ES-I3 (cell line): ENCODE results near the gene SFI1.
A peak's percentile ranks its signal among the peaks of the same experiment; 100 is the strongest.
"Not testable (repeated sequence)": the region's sequence is repeated elsewhere in the genome, so short reads cannot be mapped to it uniquely, and the experiment has no call there.

Experiments
- H3K36me3 ChIP-seq: 2 replicates; pipeline ENCODE4 v1.6.1; 2013; ENCODE audit warnings: mild to moderate bottlenecking, low read length, control low read depth, moderate library complexity; ENCODE audit not compliant: insufficient read depth
- H3K4me1 ChIP-seq: 2 replicates; pipeline ENCODE4 v1.6.1; 2013; ENCODE audit warnings: mild to moderate bottlenecking, control low read depth, low read length; ENCODE audit not compliant: insufficient read depth
- H3K9ac ChIP-seq: 2 replicates; pipeline ENCODE4 v1.6.1; 2013; ENCODE audit warnings: low read depth, mild to moderate bottlenecking, low read length, moderate library complexity
- H3K9me3 ChIP-seq: 2 replicates; pipeline ENCODE4 v1.6.1; 2013; ENCODE audit warnings: mild to moderate bottlenecking, low read length, moderate library complexity; ENCODE audit not compliant: control insufficient read depth, insufficient read depth

The SFI1 gene

GRCh38 chr22:31496007-31496734 lies at the start of gene SFI1:
SFI1 (plus strand) TSS chr22:31496536; CDS start chr22:31508285, 11,749 bp downstream.
- H3K4me1 ChIP-seq = no peaks in the 10 kb centered on the region
- H3K9ac ChIP-seq = peak within 1 kb of the TSS; percentile 75

GRCh38 chr22:31446767-31447166 lies 49.6 kb upstream of the SFI1 start:
- peaks cover 15% of the 10 kb centered on the region; the same call in 1 of the 2 replicates for H3K36me3 ChIP-seq
- no peaks in the 10 kb centered on the region for H3K4me1 ChIP-seq
- no peak overlapping the region for H3K9ac ChIP-seq

More at GRCh38 chr22:31496007-31496734, at the start of gene SFI1:
- Histone ChIP-seq H3K9me3 (no peaks in the 10 kb centered on the region), H3K36me3 (no peaks in the 10 kb centered on the region)

GRCh38 chr22:31447337-31447736 lies 49.0 kb upstream of the SFI1 start:
- peaks cover 15% of the 10 kb centered on the region; the same call in 1 of the 2 replicates for H3K36me3 ChIP-seq
- H3K9me3 ChIP-seq = no peaks in the 10 kb centered on the region
- no peaks in the 10 kb centered on the region for H3K4me1 ChIP-seq
- H3K9ac ChIP-seq = no peak overlapping the region

More at GRCh38 chr22:31446767-31447166, 49.6 kb upstream of the SFI1 start:
- no peaks in the 10 kb centered on the region for H3K9me3 ChIP-seq

GRCh38 chr22:31448382-31448781 lies 48.0 kb upstream of the SFI1 start:
- H3K36me3 ChIP-seq = peaks cover 12% of the 10 kb centered on the region; the same call in 1 of the 2 replicates

GRCh38 chr22:31449506-31449905 lies 46.8 kb upstream of the SFI1 start:
- Histone ChIP-seq H3K4me1 (no peaks in the 10 kb centered on the region), H3K36me3 (peaks cover 11% of the 10 kb centered on the region; the same call in 1 of the 2 replicates), H3K9me3 (no peaks in the 10 kb centered on the region), H3K9ac (no peak overlapping the region)

More at GRCh38 chr22:31448382-31448781, 48.0 kb upstream of the SFI1 start:
- H3K4me1 ChIP-seq = no peaks in the 10 kb centered on the region
- no peak overlapping the region for H3K9ac ChIP-seq
- no peaks in the 10 kb centered on the region for H3K9me3 ChIP-seq

GRCh38 chr22:31451709-31452571 lies 44.4 kb upstream of the SFI1 start:
- Histone ChIP-seq H3K36me3 (peaks cover 9% of the 10 kb centered on the region), H3K9ac (no peak overlapping the region), H3K4me1 (no peaks in the 10 kb centered on the region), H3K9me3 (no peaks in the 10 kb centered on the region)

- no peaks in the 10 kb centered on the region for H3K9me3 ChIP-seq
- no peaks in the 10 kb centered on the region for H3K4me1 ChIP-seq
- H3K9ac ChIP-seq = no peak overlapping the region
- H3K36me3 ChIP-seq = peaks cover 16% of the 10 kb centered on the region
Measured at GRCh38 chr22:31461699-31462098, 34.6 kb upstream of the SFI1 start.

- peaks cover 16% of the 10 kb centered on the region for H3K36me3 ChIP-seq
- H3K9ac ChIP-seq = no peak overlapping the region
- H3K9me3 ChIP-seq = no peaks in the 10 kb centered on the region
- no peaks in the 10 kb centered on the region for H3K4me1 ChIP-seq
Measured at GRCh38 chr22:31465307-31465706, 31.0 kb upstream of the SFI1 start.

GRCh38 chr22:31474743-31475142 lies 21.6 kb upstream of the SFI1 start:
- H3K36me3 ChIP-seq = 0 out of 2 replicates have a peak, but pooled peaks cover 5% of the 10 kb centered on the region

GRCh38 chr22:31475800-31476199 lies 20.5 kb upstream of the SFI1 start:
- Histone ChIP-seq H3K36me3 (0 out of 2 replicates have a peak, but pooled peaks cover 3% of the 10 kb centered on the region), H3K9ac (no peak overlapping the region), H3K9me3 (no peaks in the 10 kb centered on the region), H3K4me1 (no peaks in the 10 kb centered on the region)

More at GRCh38 chr22:31474743-31475142, 21.6 kb upstream of the SFI1 start:
- Histone ChIP-seq H3K9me3 (no peaks in the 10 kb centered on the region), H3K4me1 (no peaks in the 10 kb centered on the region), H3K9ac (no peak overlapping the region)

GRCh38 chr22:31477329-31477728 lies 19.0 kb upstream of the SFI1 start:
- no peaks in the 10 kb centered on the region for H3K9me3 ChIP-seq
- peaks cover 6% of the 10 kb centered on the region for H3K36me3 ChIP-seq
- H3K9ac ChIP-seq = no peak overlapping the region
- H3K4me1 ChIP-seq = no peaks in the 10 kb centered on the region

GRCh38 chr22:31481129-31481528 lies 15.2 kb upstream of the SFI1 start:
- H3K9me3 ChIP-seq = no peaks in the 10 kb centered on the region
- peaks cover 15% of the 10 kb centered on the region for H3K36me3 ChIP-seq
- no peak overlapping the region for H3K9ac ChIP-seq
- H3K4me1 ChIP-seq = no peaks in the 10 kb centered on the region

- H3K36me3 ChIP-seq = peaks cover 19% of the 10 kb centered on the region
- not testable (repeated sequence) for H3K9ac ChIP-seq, H3K9me3 ChIP-seq, H3K4me1 ChIP-seq
Measured at GRCh38 chr22:31482470-31482869, 13.9 kb upstream of the SFI1 start.

GRCh38 chr22:31486369-31486768 lies 10.0 kb upstream of the SFI1 start:
- not testable (repeated sequence) for H3K4me1 ChIP-seq, H3K9me3 ChIP-seq, H3K9ac ChIP-seq
- H3K36me3 ChIP-seq = peaks cover 17% of the 10 kb centered on the region
